Subcutaneous adipose tissue (tissue), 4 donors: ENCODE measurements around the gene GNAT1. TPM values are rescaled to one million over a fixed set of nuclear protein-coding genes. Genes with fewer than 3 reads are reported as not detected.

Source experiments
- total RNA-seq, 4 donors: library from RNA; depleted of rRNA; stranded (reverse); fragments of >200 nt; gene quantifications; one replicate each; pipeline ENCODE4 v1.1.0, GENCODE V29; 2016
- TF ChIP-seq, protein P1 (sequence below): fragments of 450-650 bp; IDR thresholded peaks from one replicate; pipeline ENCODE4 v1.5.1; 2016; ENCODE audit warnings: low read depth, mild to moderate bottlenecking, control low read depth, antibody characterized with exemption, moderate library complexity

The GNAT1 gene
- total RNA-seq, 4 donors from 2014 or later = not detected

DNA sequence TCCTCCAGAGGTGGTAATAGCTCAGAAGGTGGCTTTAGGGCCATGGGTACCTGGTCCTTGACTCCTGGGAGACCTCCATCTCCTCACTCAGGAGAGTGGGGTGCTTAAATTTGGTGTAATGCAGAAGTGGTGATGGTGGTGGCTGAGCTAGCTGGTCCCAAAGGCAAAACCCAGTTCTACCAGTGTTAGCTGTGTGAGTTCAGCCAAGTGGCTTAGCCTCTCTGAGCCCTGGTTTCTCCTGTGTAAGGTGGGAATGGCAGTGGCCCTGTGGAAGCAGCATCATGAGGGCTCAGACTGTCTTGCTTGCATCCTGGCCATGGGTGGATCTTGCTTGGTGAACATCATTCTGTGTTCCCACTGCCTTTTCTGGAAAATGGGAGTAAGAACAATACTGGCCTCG is 26.9 kb upstream of the GNAT1 start:
- TF ChIP-seq, protein P1, sequence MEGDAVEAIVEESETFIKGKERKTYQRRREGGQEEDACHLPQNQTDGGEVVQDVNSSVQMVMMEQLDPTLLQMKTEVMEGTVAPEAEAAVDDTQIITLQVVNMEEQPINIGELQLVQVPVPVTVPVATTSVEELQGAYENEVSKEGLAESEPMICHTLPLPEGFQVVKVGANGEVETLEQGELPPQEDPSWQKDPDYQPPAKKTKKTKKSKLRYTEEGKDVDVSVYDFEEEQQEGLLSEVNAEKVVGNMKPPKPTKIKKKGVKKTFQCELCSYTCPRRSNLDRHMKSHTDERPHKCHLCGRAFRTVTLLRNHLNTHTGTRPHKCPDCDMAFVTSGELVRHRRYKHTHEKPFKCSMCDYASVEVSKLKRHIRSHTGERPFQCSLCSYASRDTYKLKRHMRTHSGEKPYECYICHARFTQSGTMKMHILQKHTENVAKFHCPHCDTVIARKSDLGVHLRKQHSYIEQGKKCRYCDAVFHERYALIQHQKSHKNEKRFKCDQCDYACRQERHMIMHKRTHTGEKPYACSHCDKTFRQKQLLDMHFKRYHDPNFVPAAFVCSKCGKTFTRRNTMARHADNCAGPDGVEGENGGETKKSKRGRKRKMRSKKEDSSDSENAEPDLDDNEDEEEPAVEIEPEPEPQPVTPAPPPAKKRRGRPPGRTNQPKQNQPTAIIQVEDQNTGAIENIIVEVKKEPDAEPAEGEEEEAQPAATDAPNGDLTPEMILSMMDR = no peak

DNA sequence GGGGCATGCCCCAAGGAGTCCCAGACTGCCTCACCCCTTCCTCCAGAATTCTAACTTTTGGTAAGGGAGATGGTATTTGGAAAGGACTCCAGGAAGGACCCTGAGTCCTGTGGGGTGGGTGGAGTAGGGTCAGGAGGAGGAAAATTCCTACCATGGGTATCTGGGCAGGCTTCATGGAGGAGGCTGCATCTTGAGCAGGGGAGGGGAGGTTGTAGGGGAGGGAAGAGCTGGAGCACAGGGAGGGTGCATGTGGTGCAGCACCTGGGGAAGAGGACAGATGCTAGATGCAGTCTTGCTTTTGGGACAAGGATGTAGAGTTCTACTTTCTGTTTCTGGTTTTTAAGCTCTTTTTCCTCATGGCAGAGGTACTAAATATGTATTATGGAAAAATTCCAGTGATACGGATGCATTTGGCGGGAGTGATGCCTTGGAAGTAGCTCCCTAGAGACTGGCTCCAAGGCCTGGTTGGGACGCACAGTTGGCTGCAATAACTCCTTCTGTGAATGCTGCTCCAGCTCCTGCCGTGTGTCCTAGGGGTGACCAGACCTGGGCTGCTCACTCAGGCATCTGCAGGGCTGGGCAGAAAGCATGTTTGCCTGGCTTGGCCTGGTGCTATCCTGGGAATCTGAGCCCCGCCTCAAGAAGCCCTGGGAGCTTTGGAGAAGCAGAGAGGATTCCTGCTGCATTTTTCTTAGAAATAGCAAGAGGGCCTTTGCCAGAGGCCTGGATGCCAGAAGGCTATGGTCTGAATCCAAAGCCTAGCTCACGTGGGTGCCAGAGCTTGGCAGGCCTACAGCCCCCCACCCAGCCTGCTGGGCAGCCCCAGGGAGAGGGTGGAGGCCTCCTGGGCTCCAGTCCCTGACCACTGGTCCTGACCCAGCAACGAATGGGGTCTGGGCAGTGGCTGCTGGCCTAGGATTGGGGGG is 26.2 kb upstream of the GNAT1 start:
- TF ChIP-seq, protein P1 = no peak

DNA sequence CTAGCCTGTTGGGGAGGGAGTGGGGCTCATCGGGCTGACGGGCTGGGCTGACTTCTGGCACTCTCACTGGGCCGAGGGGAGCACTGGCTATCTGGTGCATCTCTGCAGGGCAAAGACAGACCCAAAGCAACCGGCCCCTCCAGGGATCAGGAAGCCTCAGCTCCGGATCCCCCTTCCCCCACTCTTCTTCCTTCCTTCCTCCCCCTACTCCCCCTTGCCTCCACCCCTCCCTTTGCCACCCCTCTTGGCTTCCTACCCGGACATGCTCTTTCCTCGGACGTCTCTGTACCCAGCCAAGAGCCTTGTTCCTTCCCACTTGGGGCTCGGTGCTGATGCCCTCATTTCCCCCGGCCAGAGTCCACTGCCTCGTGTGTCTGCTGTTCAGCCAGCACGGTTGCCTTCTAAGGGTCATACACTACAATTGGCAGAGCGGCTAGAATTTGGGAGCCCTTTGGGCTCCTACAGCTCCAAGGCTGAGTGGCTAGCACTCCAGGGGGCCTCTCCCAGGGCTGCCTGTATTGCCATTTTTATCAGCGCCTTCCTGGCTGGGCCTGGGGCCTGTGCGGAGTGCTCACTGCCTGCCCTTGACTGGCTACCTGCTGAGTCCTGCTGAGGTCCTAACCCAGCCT is 25.4 kb upstream of the GNAT1 start:
- TF ChIP-seq, protein P1 = no peak

DNA sequence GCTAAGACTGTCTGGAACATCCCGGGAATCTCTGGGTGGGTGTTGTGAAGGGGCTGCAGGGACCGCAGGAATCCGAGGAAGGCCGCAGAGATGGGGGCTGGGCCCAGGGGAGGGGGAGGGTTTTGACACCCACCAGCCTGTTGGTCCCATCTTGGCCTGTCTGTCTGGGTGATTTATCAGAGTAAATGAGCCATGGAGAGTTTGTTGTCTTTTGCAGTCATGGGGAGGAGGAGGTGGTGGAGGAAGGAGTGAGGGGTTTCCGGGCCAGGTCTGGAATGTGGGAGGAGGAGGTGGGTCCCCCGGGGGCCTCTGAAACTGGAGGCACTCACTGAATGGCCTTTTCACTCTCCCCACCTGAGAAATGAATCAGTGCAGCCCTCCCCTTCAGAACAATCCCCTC is 24.8 kb upstream of the GNAT1 start:
- TF ChIP-seq, protein P1 = no peak

DNA sequence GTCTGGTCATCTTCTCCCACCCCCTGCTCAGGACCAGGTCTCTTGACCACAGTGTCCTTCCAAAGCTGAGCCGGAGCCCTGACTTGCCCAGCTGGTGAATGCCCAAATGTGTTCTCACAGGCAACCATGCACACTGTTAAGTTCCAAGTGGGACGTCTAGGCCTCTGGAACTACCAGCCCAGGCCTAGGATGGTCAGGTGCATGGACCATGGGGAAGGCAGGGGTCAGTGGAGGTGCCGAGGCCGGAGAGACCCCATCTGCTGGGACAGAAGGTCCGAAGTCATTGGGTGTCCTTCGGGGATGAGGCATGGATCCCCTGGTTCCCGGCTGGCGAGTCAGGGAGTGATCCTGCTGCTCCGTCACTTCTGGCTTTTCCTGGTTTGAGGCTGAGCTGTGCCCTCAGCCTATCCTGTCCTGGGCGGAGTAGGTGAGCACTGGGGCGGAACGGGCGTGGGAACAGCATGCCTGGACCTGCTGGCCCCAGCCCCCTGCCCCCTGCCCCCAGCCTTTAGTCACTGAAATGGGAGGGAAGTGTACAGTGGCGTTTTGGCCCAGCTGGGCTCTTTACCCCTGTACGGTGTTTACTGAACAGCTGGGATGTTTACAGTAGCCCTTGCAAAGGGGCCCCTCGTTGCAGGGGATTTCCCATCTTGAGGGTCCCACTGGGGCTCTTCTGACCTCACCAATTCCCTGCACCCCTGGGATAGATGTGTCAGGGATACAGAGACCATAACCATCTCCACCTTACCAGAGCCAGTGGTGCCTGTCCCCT is 24.2 kb upstream of the GNAT1 start:
- TF ChIP-seq, protein P1 = no peak

DNA sequence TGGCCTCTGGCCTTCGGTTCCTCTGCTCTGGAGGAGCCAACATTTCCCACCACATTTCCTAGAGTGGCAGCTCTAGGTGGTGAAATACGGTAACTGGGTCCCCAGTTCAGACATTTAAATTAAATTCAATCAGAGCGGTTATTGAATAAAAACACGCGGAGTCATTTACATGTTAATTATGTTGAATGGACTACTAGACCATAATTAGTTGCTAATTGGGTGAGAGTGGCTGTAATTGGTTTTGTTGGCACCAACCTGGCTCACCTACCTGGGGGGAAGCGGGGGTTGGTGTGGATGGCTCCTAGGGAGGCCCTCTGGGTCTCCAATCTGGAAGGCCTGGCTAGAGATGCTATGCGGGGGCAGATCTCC is 23.6 kb upstream of the GNAT1 start:
- TF ChIP-seq, protein P1 = no peak

DNA sequence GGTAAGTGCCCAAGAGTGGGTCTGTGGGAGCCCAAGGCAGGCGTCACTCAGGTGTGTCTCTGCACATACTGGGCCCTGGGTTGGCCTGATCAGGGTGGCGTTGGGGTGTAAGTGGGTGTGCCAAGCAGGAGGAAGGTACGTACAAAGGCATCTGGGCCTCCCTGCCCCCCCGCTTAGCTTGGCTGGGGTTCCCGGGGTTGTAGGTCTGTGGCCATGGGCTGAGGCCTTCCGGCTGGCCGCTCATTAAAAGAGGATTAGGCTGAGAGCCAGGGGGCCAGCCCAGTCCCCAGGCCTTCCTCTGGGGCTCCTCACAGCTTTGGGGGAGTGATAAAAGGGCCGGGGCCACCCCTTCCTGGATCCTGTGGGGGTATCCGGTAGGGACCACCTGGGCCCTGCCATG is 23.0 kb upstream of the GNAT1 start:
- TF ChIP-seq, protein P1 = no peak
